Measurements from ENCODE around the gene PCBD1.

DNA sequence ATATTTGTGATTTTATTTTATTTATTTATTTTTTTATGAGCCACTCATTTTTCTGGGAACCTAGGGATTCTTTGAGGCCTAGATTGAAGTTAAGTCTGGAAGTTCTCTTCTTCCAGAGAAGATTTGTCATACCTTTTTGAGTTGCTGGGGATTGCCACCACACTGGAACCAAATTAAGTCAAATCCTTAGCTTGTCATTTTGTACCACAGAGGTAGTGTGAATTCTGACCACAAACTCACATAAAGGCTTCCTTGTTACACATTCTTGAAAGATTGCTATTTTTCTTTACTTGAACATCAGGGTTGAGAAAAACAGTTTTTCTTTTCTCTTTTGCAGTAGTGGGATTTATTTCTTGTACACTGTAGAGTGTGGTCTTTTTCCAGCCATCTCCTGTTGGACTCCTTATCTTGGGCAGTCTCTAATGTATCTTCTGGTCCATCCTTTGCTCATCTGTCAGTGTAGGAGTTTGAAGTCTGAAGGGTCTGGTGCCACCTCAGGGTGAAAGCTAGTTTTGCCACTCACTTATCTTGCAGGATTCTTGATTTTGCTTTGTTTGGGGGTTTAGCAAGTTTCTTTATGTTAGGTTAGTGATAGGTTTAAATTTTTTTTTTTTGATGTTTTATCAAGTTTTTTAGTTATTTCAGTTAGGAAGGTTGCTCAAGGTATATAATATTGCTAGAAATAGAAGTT is 24.8 kb downstream of the PCBD1 start:
- TF ChIP-seq, protein P1, sequence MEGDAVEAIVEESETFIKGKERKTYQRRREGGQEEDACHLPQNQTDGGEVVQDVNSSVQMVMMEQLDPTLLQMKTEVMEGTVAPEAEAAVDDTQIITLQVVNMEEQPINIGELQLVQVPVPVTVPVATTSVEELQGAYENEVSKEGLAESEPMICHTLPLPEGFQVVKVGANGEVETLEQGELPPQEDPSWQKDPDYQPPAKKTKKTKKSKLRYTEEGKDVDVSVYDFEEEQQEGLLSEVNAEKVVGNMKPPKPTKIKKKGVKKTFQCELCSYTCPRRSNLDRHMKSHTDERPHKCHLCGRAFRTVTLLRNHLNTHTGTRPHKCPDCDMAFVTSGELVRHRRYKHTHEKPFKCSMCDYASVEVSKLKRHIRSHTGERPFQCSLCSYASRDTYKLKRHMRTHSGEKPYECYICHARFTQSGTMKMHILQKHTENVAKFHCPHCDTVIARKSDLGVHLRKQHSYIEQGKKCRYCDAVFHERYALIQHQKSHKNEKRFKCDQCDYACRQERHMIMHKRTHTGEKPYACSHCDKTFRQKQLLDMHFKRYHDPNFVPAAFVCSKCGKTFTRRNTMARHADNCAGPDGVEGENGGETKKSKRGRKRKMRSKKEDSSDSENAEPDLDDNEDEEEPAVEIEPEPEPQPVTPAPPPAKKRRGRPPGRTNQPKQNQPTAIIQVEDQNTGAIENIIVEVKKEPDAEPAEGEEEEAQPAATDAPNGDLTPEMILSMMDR (IDR thresholded peaks at IDR 0.05): no peak
- no peak for TF ChIP-seq EZH2 (IDR thresholded peaks at IDR 0.05; ENCODE audit: borderline replicate concordance, insufficient read depth, low read depth, low read length, poor library complexity, severe bottlenecking)
